Measurements from ENCODE around the gene RNU2-1.
"Not testable (repeated sequence)": the region's sequence is repeated elsewhere in the genome, so short reads cannot be mapped to it uniquely, and the experiment has no call there.

Gene RNU2-1

DNA sequence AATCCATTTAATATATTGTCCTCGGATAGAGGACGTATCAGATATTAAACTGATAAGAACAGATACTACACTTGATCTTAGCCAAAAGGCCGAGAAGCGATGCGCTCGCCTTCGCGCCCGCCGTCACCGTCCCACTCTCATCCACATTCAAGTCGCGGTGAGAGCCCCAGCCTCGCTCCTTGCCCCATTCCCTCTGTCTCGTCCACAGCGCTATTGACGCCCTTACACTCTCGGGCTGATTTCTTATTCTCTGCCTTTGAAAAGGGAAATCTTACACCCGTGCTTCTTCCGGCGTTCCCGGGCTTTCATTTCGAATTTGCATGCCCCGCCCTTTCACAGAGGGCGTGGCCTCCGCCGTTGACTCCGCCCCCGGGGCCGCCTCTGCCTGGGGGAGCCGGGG, at the start of gene RNU2-1:
RNU2-1 (minus strand) TSS at position 101 of the 400 bp plus-strand sequence.
- not testable (repeated sequence) for DNase-seq (ENCODE audit: low spot score)

- DNase-seq (ENCODE audit: low spot score) = not testable (repeated sequence)
Measured at GRCh38 chr17:43272914-43273313, 39.1 kb upstream of the RNU2-1 start.

- DNase-seq (ENCODE audit: low spot score) = not testable (repeated sequence)
Measured at GRCh38 chr17:43272483-43272882, 38.7 kb upstream of the RNU2-1 start.

DNA sequence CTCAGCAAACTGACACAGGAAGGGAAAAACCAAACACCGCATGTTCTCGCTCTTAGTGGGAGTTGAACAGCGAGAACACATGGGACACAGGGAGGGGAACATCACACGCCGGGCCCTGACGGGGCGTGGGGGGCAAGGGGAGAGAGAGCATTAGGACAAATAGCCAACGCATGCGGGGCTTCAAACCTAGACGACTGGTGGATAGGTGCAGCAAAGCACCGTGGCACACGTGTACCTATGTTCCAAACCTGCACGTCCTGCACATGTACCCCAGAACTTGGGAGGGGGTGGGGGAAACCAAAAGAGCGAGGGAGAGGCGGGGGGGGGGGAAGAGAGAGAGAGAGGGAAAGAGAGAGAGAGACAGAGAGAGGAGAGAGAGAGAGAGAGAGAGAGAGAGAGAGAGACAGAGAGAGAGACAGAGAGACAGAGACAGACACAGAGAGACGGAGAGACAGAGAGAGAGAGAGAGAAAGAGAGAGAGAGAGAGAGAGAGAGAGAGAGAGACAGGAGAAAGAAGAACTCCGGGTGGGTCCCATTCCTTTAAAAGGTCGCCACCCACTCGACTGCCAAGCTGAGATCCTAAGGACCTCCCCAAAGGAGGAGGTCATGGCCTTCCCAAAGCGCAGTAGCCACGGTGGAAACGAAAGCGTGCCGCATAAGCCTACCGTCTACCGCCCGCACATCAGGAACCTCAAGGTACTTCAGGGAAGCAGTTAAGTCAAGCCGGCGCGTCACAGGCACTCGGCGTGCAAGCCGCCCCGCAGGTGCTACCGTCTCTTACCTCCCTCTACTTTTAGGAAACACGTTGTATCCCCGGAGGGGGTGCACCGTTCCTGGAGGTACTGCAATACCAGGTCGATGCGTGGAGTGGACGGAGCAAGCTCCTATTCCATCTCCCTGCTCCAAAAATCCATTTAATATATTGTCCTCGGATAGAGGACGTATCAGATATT, 37.1 kb upstream of the RNU2-1 start:
- DNase-seq (ENCODE audit: low spot score) = not testable (repeated sequence)

GRCh38 chr17:43246456-43246855, 12.7 kb upstream of the RNU2-1 start:
- not testable (repeated sequence) for DNase-seq (ENCODE audit: low spot score)

- DNase-seq (ENCODE audit: low spot score) = not testable (repeated sequence)
Measured at GRCh38 chr17:43240596-43241352, 7.0 kb upstream of the RNU2-1 start.

DNA sequence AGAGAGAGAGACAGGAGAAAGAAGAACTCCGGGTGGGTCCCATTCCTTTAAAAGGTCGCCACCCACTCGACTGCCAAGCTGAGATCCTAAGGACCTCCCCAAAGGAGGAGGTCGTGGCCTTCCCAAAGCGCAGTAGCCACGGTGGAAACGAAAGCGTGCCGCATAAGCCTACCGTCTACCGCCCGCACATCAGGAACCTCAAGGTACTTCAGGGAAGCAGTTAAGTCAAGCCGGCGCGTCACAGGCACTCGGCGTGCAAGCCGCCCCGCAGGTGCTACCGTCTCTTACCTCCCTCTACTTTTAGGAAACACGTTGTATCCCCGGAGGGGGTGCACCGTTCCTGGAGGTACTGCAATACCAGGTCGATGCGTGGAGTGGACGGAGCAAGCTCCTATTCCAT, 5.8 kb upstream of the RNU2-1 start:
- DNase-seq (ENCODE audit: low spot score) = not testable (repeated sequence)

DNA sequence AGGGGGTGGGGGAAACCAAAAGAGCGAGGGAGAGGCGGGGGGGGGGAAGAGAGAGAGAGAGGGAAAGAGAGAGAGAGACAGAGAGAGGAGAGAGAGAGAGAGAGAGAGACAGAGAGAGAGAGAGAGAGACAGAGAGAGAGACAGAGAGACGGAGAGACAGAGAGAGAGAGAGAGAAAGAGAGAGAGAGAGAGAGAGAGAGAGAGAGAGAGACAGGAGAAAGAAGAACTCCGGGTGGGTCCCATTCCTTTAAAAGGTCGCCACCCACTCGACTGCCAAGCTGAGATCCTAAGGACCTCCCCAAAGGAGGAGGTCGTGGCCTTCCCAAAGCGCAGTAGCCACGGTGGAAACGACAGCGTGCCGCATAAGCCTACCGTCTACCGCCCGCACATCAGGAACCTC, 514 bp downstream of the RNU2-1 start:
- DNase-seq (ENCODE audit: low spot score) = not testable (repeated sequence)

GRCh38 chr17:43232021-43232699, 1.6 kb downstream of the RNU2-1 start:
- DNase-seq (ENCODE audit: low spot score) = not testable (repeated sequence)

DNA sequence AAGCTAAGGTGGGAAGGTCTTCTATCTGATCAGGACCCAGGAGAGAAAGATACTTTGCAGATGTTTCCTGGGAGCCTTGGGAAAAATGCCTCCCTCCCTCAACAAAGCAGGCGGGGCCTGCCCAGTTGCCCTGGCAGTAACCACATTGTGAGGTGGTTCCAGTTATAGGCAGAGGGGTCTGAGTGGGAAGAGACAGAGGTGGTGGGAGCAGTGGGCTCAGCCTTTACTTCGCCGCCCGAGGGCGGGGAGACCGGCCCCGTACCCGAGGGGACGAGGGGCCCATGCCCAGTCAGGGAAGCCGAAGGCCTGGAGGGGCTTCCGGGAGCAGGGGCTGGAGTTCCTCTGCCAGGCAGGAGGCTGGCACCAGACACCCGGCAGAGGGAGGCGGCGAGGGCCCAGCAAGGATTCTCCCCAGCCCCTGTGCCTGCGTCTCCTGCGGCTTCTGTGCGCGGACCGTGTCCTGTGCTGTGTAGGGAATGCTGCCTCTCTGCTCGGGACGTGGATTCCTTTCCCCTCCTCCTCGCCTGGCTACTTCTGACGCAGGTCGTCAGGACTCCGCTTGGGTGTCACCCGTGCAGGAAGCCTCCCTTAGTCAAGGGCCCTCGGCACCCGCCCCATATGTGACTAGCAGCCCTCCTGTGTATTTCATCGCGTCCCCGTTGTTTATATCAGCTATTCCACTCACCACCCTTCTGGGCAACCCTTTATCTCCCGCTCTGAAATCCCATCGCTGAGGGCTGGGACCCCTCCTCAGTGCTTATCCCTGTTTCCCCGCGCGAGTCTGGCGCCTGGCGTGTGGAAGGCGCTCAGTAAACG, 2.4 kb downstream of the RNU2-1 start:
- DNase-seq (ENCODE audit: low spot score) = not testable (repeated sequence)

DNA sequence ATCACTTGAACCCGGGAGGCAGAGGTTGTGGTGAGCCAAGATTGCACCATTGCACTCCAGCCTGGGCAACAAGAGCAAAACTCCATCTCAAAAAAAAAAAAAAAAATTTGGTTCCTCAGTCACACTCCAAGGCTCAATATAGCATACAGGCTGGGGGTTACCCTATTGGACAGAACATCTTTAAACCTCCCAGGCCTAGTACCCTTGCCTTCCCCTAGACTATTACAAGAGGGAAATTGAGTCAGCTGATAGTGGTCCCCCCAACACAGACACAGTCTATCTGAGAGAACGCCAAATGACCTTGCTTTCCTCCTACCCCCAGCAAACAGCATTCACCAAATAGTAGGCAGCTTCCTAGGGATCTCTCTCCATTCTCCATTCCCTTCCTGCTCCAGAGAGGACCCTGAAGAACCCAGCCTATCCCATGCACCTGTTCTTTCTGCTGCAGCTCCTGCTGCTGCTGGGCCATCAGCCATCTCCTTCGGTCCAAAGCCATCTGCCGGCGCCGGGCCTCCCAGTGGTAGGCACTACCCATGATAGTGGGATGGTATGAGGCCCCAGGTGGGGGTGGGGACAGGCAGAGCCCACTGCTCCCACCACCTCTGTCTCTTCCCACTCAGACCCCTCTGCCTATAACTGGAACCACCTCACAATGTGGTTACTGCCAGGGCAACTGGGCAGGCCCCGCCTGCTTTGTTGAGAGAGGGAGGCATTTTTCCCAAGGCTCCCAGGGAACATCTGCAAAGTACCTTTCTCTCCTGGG, 5.6 kb downstream of the RNU2-1 start, which contains the start of gene CCDC200:
CCDC200 (minus strand) TSS at position 604 of the 763 bp plus-strand sequence; CDS start at position 535, 69 bp downstream.
- DNase-seq (ENCODE audit: low spot score) = not testable (repeated sequence)

DNA sequence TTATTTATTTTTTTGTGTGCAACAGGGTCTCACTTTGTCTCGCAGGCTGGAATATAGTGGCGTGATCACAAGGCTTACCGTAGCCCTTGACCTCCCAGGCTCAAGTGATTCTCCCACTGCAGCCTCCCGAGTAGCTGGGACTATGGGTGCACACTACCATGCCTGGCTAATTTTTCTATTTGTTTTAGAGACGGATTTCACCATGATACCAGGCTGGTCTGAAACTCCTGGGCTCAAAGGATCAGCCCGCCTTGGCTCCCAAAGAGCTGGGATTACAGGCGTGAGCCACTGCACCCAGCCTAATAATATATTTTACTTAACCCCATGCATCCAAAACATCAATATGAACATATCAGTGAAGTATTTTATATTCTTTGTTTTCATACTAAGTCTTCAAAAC, 7.4 kb downstream of the RNU2-1 start:
- DNase-seq (ENCODE audit: low spot score) = no peak

DNA sequence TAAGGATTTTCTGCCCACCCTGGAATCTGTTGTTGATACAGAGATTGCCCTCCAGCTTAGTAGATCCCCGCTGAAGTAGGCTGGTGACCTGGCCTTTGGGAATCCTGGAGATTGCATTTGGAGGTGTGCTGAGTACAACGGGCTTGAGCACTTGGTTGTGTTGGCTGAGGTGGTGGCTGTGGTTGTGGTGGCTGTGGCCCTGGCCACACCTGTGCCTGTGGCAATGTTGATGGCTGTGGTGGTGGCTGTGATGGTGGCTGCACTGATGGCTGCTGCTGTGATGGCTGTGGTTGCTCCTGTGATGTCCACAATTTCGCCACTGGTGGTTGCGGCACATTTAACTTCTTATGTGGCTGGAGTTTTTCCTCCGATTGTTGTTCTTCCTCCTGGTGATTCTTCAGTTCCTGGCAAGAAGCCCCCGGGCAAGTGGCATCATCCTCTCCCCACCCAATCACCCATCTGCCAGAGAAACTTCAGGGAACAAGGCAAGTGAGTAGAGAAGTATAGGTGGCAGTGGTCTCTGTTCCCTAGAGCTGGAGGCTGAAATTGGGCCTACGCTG, 9.6 kb downstream of the RNU2-1 start:
- no peak for DNase-seq (ENCODE audit: low spot score)

- DNase-seq (ENCODE audit: low spot score) = no peak
Measured at GRCh38 chr17:43220511-43221125, 13.2 kb downstream of the RNU2-1 start.

DNA sequence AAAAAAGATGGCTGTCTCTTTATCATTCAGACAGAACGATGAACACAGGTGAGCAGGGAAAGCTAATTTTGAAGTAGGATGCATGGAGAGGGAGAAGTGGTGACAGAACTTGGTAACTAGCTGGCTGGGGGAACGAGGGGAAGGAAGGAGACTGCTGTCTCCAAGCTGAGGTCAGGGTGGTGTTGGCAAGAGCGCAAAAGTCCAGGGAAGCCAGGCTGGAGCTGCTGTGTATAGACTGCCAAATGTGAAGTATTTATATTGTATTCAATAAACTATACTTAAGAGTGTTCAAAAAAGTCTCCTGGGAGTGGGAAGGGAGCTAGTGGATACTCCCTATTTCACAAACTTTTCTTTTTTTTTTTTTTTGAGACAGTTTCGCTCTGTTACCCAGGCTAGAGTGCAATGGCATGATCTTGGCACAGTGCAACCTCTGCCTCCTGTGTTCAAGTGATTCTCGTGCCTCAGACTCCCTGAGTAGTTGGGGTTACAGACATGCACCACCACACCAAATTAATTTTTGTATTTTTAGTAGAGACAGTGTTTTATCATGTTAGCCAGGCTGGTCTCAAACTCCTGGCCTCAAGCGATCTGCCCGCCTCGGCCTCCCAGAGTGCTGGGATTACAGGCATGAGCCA, 13.9 kb downstream of the RNU2-1 start:
- DNase-seq (ENCODE audit: low spot score) = no peak

- DNase-seq (ENCODE audit: low spot score) = no peak
Measured at GRCh38 chr17:43219001-43219400, 14.8 kb downstream of the RNU2-1 start.

- DNase-seq (ENCODE audit: low spot score) = no peak
Measured at GRCh38 chr17:43217614-43218087, 16.1 kb downstream of the RNU2-1 start.

DNA sequence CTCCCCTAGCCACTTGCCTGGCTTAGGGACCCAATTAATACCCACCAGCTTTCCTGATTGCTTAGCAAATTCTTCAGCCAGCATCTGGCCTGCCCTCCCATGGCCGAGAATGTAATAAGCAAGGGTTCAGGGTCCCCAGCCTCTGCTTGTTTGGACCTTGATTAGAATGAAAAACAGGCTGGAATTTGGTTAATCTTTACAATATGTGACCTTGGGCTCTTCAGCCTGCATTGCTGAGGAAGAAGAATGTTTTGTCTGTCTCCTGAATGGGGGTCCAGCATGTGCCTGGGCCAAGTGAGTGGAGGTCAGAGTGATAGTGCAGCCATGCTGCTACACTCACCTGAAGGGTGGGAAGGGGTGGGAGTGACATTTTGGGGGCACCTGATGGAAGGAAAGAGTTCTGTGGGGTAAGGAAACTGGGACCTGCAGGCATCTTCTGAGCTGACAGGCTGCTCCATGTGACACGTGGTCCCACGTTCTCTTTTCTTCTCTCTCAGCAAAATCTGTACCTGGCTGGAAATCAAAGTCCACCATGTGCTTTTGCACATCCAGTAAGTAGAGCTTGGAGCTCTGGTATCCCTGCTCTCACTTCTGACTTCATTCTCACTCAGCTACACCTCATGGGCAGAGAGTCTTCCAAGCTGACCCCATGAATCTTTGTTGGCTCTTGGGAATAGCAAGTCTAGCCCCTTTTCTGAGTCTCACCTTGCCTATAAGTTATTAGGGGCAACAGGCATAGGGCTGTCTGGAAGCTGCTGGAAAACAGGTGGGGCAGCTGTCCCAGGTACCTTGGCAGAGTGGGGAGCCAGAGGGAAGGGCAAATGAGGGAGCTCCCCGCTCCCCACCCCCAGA, 16.8 kb downstream of the RNU2-1 start:
- no peak for DNase-seq (ENCODE audit: low spot score)

Measured in kidney tubule cell (primary cell).